Karpas-422 (cell line): ENCODE data around the gene PIP4K2A. TPM values are rescaled to one million over a fixed set of nuclear protein-coding genes. Genes with fewer than 3 reads are reported as not detected.

ENCODE experiments used
- DNase-seq: peaks from one replicate; pipeline ENCODE4 v3.0.0-alpha.2; 2015
- H2AFZ ChIP-seq: fragments of 200-600 bp; sonication (generic); 2 replicates; pipeline ENCODE4 v1.6.1; 2014; ENCODE audit warnings: antibody characterized with exemption, low read length, mixed read lengths
- H3K27ac ChIP-seq: fragments of 200-600 bp; sonication (generic); 2 replicates; pipeline ENCODE4 v1.5.1; 2014; ENCODE audit warnings: mild to moderate bottlenecking, low read length, moderate library complexity
- H3K27me3 ChIP-seq: fragments of 200-600 bp; sonication (generic); 2 replicates; pipeline ENCODE4 v1.6.1; 2014; ENCODE audit warnings: low read length, mixed read lengths
- H3K36me3 ChIP-seq: fragments of 200-600 bp; sonication (generic); 2 replicates; pipeline ENCODE4 v1.6.1; 2014; ENCODE audit warnings: low read length, mixed read lengths; ENCODE audit not compliant: insufficient read depth
- H3K4me1 ChIP-seq: fragments of 200-600 bp; sonication (generic); 2 replicates; pipeline ENCODE4 v1.6.1; 2014; ENCODE audit warnings: mild to moderate bottlenecking, low read length, mixed read lengths
- H3K4me2 ChIP-seq: fragments of 200-600 bp; sonication (generic); 2 replicates; pipeline ENCODE4 v1.6.1; 2014; ENCODE audit warnings: low read length, low read depth, mild to moderate bottlenecking; ENCODE audit not compliant: poor library complexity, severe bottlenecking
- H3K4me3 ChIP-seq: fragments of 200-600 bp; sonication (generic); 2 replicates; pipeline ENCODE4 v1.5.1; 2014; ENCODE audit warnings: mild to moderate bottlenecking, antibody characterized with exemption, low read length, mixed read lengths
- H3K79me2 ChIP-seq: fragments of 200-600 bp; sonication (generic); 2 replicates; pipeline ENCODE4 v1.6.1; 2014; ENCODE audit warnings: mild to moderate bottlenecking, low read length, mixed read lengths
- H3K9ac ChIP-seq: fragments of 200-600 bp; sonication (generic); 2 replicates; pipeline ENCODE4 v1.6.0; 2014; ENCODE audit warnings: low read length
- H3K9me2 ChIP-seq: fragments of 200-600 bp; sonication (generic), shearing (Covaris generic); replicated peaks from 2 replicates; pipeline ENCODE4 v1.6.0; 2014; ENCODE audit warnings: mild to moderate bottlenecking, low read length, moderate library complexity; ENCODE audit not compliant: insufficient read depth
- H3K9me3 ChIP-seq: fragments of 300-700, 200-600 bp; sonication (generic); 2 replicates; pipeline ENCODE4 v1.6.1; 2014; ENCODE audit warnings: low read length, mixed read lengths
- H4K20me1 ChIP-seq: fragments of 200-600 bp; sonication (generic); 2 replicates; pipeline ENCODE4 v1.6.1; 2014; ENCODE audit warnings: mild to moderate bottlenecking, antibody characterized with exemption, low read length, low read depth; ENCODE audit not compliant: insufficient read depth
- total RNA-seq: library from RNA; depleted of rRNA; stranded (reverse); fragments of >200 nt; shearing (Covaris generic); gene quantifications from 2 replicates; pipeline ENCODE4 v1.2.3, GENCODE V29; 2014; ENCODE audit warnings: low replicate concordance

PIP4K2A gene
- total RNA-seq, 1 experiment from 2014 or later, result 32.6 TPM

DNA sequence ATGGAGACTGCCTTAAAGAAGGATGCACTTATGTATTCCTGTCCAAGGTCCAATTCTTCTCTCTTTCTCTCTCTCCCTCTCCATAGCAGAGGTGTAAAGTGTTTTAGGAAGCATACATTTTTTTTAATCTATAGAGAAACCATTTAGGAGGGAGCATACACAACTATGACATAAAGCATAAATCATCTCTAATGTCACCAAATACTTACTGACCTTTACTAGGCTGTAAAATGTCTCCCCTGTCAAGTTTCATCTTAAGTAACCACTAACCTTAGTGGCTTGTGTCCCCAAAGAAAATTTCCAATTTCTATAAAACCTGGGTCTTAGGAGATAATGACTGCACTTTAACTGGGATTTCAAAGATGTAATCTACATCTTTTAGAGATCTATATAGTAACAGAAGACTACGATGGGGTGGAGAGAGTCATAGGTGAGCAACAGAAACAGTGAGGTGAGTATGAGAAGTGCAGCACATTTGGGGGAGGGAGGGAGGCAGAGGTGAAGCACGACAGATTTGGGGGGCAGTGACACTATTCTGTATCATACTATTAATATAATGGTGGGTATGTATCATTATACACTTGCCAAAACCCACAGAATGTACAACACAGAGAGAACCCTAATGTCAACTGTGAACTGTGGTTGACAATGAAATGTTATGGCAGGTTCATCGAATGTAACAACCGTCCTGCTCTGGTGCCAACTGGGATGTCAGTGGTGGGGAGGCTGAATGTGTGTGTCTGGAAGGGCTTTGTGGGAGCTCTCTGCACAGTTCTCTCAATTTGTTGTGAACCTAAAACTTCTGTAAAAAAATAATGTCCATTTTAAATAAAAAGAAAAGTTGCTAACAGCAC is 79.5 kb downstream of the PIP4K2A start:
- Histone ChIP-seq H3K4me1 (peaks cover 17% of the 10 kb centered on the region), H3K4me3 (no peak overlapping the region), H3K9ac (no peak overlapping the region), H3K9me2 (no peaks in the 10 kb centered on the region), H3K79me2 (0 out of 2 replicates have a peak, but pooled peaks cover 5% of the 10 kb centered on the region), H3K27me3 (no peaks in the 10 kb centered on the region), H4K20me1 (peaks cover 79% of the 10 kb centered on the region), H3K27ac (no peak overlapping the region), H3K4me2 (no peak overlapping the region), H2AFZ (no peak overlapping the region), H3K36me3 (no peaks in the 10 kb centered on the region), H3K9me3 (no peaks in the 10 kb centered on the region)
- DNase-seq, result no peak

- H3K27ac ChIP-seq, result no peak overlapping the region
- 0 out of 2 replicates have a peak, but pooled peaks cover 5% of the 10 kb centered on the region for H3K79me2 ChIP-seq
- H3K9ac ChIP-seq, result no peak overlapping the region
- no peaks in the 10 kb centered on the region for H3K9me3 ChIP-seq
- no peak overlapping the region for H3K4me2 ChIP-seq
- no peak for DNase-seq
- no peak overlapping the region for H3K4me3 ChIP-seq
- H3K27me3 ChIP-seq, result no peaks in the 10 kb centered on the region
- H3K9me2 ChIP-seq, result no peaks in the 10 kb centered on the region
- H3K36me3 ChIP-seq, result no peaks in the 10 kb centered on the region
- H2AFZ ChIP-seq, result no peak overlapping the region
- H4K20me1 ChIP-seq, result peaks cover 82% of the 10 kb centered on the region
- peaks cover 19% of the 10 kb centered on the region for H3K4me1 ChIP-seq
Observed at GRCh38 chr10:22634093-22634492, 80.3 kb downstream of the PIP4K2A start.

GRCh38 chr10:22633528-22633927 is 80.8 kb downstream of the PIP4K2A start:
- Histone ChIP-seq H3K27me3 (no peaks in the 10 kb centered on the region), H3K9ac (no peak overlapping the region), H3K9me3 (no peaks in the 10 kb centered on the region), H4K20me1 (peaks cover 84% of the 10 kb centered on the region), H3K27ac (no peak overlapping the region), H3K4me3 (no peak overlapping the region), H3K4me2 (no peak overlapping the region), H3K4me1 (peaks cover 19% of the 10 kb centered on the region), H2AFZ (no peak overlapping the region), H3K9me2 (no peaks in the 10 kb centered on the region), H3K79me2 (0 out of 2 replicates have a peak, but pooled peaks cover 5% of the 10 kb centered on the region), H3K36me3 (no peaks in the 10 kb centered on the region)
- DNase-seq, result no peak

- Histone ChIP-seq H3K9me2 (no peaks in the 10 kb centered on the region), H3K79me2 (0 out of 2 replicates have a peak, but pooled peaks cover 5% of the 10 kb centered on the region), H3K4me1 (peaks cover 19% of the 10 kb centered on the region), H3K27ac (no peak overlapping the region), H3K9ac (no peak overlapping the region), H3K36me3 (no peaks in the 10 kb centered on the region), H3K9me3 (no peaks in the 10 kb centered on the region), H3K4me3 (no peak overlapping the region), H3K4me2 (no peak overlapping the region), H4K20me1 (peaks cover 85% of the 10 kb centered on the region), H2AFZ (no peak overlapping the region), H3K27me3 (no peaks in the 10 kb centered on the region)
- no peak for DNase-seq
Observed at GRCh38 chr10:22633106-22633505, 81.3 kb downstream of the PIP4K2A start.

DNA sequence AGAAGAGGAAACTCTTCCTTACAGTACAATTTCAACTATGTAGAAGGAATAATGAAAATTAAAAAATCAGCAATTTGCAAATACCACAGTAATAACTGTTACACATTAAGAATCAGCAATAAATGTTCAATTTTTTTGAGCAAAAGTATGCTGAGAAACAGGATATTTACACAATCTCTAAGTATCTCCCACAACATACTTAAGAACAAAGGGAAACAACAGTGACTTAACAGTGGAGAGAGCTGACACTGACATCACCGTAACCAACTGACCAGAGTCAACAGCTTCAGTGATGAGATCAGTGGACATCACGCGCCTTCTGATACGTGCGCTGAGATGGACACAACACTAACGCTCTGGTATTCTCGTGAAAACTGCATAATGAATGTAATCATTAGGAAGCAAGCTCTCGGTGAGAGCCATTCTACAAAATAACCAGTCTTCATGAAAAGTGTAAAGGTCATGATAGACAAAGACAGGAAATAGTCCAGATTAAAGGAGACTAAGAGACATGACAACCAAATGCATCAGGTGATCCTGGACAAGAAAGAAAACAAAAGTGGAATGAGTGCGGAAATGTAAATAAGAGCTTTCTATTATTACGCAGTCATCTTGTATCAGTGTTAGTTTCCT is 82.6 kb downstream of the PIP4K2A start:
- Histone ChIP-seq H3K4me2 (no peak overlapping the region), H3K27me3 (no peaks in the 10 kb centered on the region), H4K20me1 (peaks cover 84% of the 10 kb centered on the region), H3K79me2 (0 out of 2 replicates have a peak, but pooled peaks cover 5% of the 10 kb centered on the region), H3K9me3 (no peaks in the 10 kb centered on the region), H3K9ac (no peak overlapping the region), H3K4me3 (no peak overlapping the region), H3K4me1 (peaks cover 19% of the 10 kb centered on the region), H3K27ac (no peak overlapping the region), H3K36me3 (no peaks in the 10 kb centered on the region), H3K9me2 (no peaks in the 10 kb centered on the region), H2AFZ (no peak overlapping the region)
- no peak for DNase-seq

GRCh38 chr10:22631185-22631584 is 83.2 kb downstream of the PIP4K2A start:
- Histone ChIP-seq H3K27me3 (no peaks in the 10 kb centered on the region), H3K4me1 (peaks cover 19% of the 10 kb centered on the region), H4K20me1 (peaks cover 84% of the 10 kb centered on the region), H3K36me3 (no peaks in the 10 kb centered on the region), H2AFZ (no peak overlapping the region), H3K9me2 (no peaks in the 10 kb centered on the region), H3K9me3 (no peaks in the 10 kb centered on the region), H3K9ac (no peak overlapping the region), H3K4me3 (no peak overlapping the region), H3K4me2 (peak overlapping the region; percentile 57), H3K79me2 (0 out of 2 replicates have a peak, but pooled peaks cover 5% of the 10 kb centered on the region), H3K27ac (no peak overlapping the region)
- DNase-seq, result no peak

DNA sequence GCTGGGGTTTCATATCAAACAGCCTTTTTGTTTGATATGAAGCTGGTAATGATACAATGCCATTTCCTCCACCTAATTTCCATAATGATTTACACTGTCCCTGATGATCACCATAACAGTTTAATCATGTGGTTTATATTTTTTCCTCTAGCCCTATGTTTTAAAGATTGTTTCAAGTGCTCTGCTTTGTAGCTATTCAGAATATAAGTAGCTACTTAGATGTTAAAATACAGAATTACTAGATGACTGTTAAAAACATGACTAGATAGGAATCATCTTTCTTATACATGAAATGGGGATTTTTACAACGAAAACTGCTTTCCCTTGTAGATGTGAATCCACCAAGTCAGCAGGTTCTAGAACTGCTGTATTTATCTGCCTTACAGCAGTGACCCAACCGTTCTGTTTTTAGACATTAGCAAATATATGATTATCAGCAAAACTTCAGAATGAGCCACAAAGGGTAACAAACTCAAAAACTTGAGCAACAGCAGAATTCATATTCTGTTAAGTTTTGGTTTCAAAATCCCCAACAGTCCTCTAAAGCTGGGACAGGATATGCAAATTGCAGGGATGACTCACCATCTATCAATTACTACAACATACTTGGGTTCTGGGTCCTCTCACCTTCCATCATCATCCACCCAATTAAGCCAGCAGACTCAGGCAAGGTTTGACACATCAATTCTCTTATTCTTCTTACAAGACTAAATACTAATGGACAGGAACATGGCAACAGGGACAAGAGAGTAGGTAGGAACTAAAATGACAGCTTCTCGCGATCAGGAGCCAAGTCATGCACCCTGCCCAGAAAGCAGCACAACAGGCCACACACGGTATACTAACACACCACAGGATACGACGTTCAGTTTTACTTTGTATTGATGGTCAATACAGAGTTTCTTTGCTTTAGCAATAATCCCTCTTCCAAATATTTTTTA is 83.9 kb downstream of the PIP4K2A start:
- no peak overlapping the region for H3K27ac ChIP-seq
- no peak overlapping the region for H2AFZ ChIP-seq
- H3K27me3 ChIP-seq, result no peaks in the 10 kb centered on the region
- 0 out of 2 replicates have a peak overlapping the region, but pooled peaks have one; percentile 2 for H3K9ac ChIP-seq
- H3K4me3 ChIP-seq, result peak overlapping the region; percentile 10; the same call in 1 of the 2 replicates
- H3K4me2 ChIP-seq, result peak overlapping the region; percentile 57
- peak; percentile 58 for DNase-seq
- no peaks in the 10 kb centered on the region for H3K9me3 ChIP-seq
- H3K36me3 ChIP-seq, result no peaks in the 10 kb centered on the region
- peaks cover 19% of the 10 kb centered on the region for H3K4me1 ChIP-seq
- peaks cover 89% of the 10 kb centered on the region for H4K20me1 ChIP-seq
- H3K79me2 ChIP-seq, result 0 out of 2 replicates have a peak, but pooled peaks cover 5% of the 10 kb centered on the region
- H3K9me2 ChIP-seq, result no peaks in the 10 kb centered on the region
